ENCODE results near the gene DISC1. TPM values are rescaled to one million over a fixed set of nuclear protein-coding genes. Genes with fewer than 3 reads are reported as not detected.

Gene DISC1
- total RNA-seq, 6 experiments from 2014 or later = 1.8 to 3.3 (median 2.4) TPM

- WGBS (ENCODE audit: insufficient coverage, low coverage, low lambda C conversion rate, missing lambda C conversion rate) = 62% methylated on average over 10 of the region's 10 CpGs
- intact Hi-C loops (cut with DNase I) = no loop called here
These were observed 430.8 kb downstream of the DISC1 start for GRCh38 chr1:232057217-232057895.

GRCh38 chr1:232057896-232058274 lies 431.3 kb downstream of the DISC1 start:
- no peaks in the 10 kb centered on the region for H3K4me1 ChIP-seq
- intact Hi-C loops (cut with DNase I) = no loop called here
- no peak overlapping the region for H3K4me3 ChIP-seq
- ATAC-seq (no peak), DNase-seq (no peak)
- H3K36me3 ChIP-seq = no peaks in the 10 kb centered on the region
- no peaks in the 10 kb centered on the region for H3K27me3 ChIP-seq
- no peak overlapping the region for H3K27ac ChIP-seq
- H3K9me3 ChIP-seq = no peaks in the 10 kb centered on the region
- 33% methylated on average over 1 of the region's 1 CpG for WGBS (ENCODE audit: insufficient coverage, low coverage, low lambda C conversion rate, missing lambda C conversion rate)
- no peak for TF ChIP-seq POLR2A (IDR thresholded peaks at IDR 0.05)
- TF ChIP-seq CTCF (IDR thresholded peaks at IDR 0.05) = no peak

More at GRCh38 chr1:232057217-232057895, 430.8 kb downstream of the DISC1 start:
- no peaks in the 10 kb centered on the region for H3K36me3 ChIP-seq
- H3K4me3 ChIP-seq = no peak overlapping the region
- no peak for TF ChIP-seq POLR2A (IDR thresholded peaks at IDR 0.05)
- TF ChIP-seq CTCF (IDR thresholded peaks at IDR 0.05) = no peak
- DNase-seq (no peak), ATAC-seq (no peak)
- no peaks in the 10 kb centered on the region for H3K4me1 ChIP-seq
- H3K9me3 ChIP-seq = no peaks in the 10 kb centered on the region
- no peaks in the 10 kb centered on the region for H3K27me3 ChIP-seq
- H3K27ac ChIP-seq = no peak overlapping the region

- H3K27ac ChIP-seq = no peak overlapping the region
- H3K27me3 ChIP-seq = no peaks in the 10 kb centered on the region
- peak in 2 of 3 donors; percentile 46 to 68 for DNase-seq
- H3K4me3 ChIP-seq = no peak overlapping the region
- intact Hi-C loops (cut with DNase I) = no loop called here
- WGBS (ENCODE audit: insufficient coverage, low coverage, low lambda C conversion rate, missing lambda C conversion rate) = 30% methylated on average over 8 of the region's 8 CpGs
- TF ChIP-seq CTCF (IDR thresholded peaks at IDR 0.05) = no peak
- TF ChIP-seq POLR2A (IDR thresholded peaks at IDR 0.05) = no peak
- H3K36me3 ChIP-seq = no peaks in the 10 kb centered on the region
- ATAC-seq = peak in 3 of 4 donors; percentile 40 to 87 (median 56)
- H3K4me1 ChIP-seq = no peaks in the 10 kb centered on the region
- H3K9me3 ChIP-seq = no peaks in the 10 kb centered on the region
These were observed 433.3 kb downstream of the DISC1 start for GRCh38 chr1:232059726-232060374.

- intact Hi-C loops (cut with DNase I) = no loop called here
- TF ChIP-seq POLR2A (IDR thresholded peaks at IDR 0.05) = no peak
- no peak for TF ChIP-seq CTCF (IDR thresholded peaks at IDR 0.05)
- Histone ChIP-seq H3K27me3 (no peaks in the 10 kb centered on the region), H3K4me1 (no peaks in the 10 kb centered on the region), H3K36me3 (no peaks in the 10 kb centered on the region), H3K9me3 (no peaks in the 10 kb centered on the region), H3K27ac (no peak overlapping the region), H3K4me3 (no peak overlapping the region)
- ATAC-seq (no peak), DNase-seq (no peak)
- 85% methylated on average over 3 of the region's 3 CpGs for WGBS (ENCODE audit: insufficient coverage, low coverage, low lambda C conversion rate, missing lambda C conversion rate)
These were observed 436.4 kb downstream of the DISC1 start for GRCh38 chr1:232062967-232063366.
